ENCODE data around the gene CETN2.
A peak's percentile ranks its signal among the peaks of the same experiment; 100 is the strongest.

Gene CETN2

GRCh38 chrX:152832520-152832919 lies 2.0 kb upstream of the CETN2 start:
- DNase-seq (ENCODE audit: low read depth), result no peak
- no peak for TF ChIP-seq CTCF (IDR thresholded peaks at IDR 0.05; ENCODE audit: low read length, missing control alignments)
- no peak overlapping the region for H3K4me3 ChIP-seq (replicated peaks; ENCODE audit: low read depth, low read length)

GRCh38 chrX:152831391-152831790 lies 834 bp upstream of the CETN2 start:
- DNase-seq (ENCODE audit: low read depth), result no peak
- TF ChIP-seq CTCF (IDR thresholded peaks at IDR 0.05; ENCODE audit: low read length, missing control alignments), result no peak

GRCh38 chrX:152824841-152825374 lies 5.6 kb downstream of the CETN2 start:
- TF ChIP-seq CTCF (IDR thresholded peaks at IDR 0.05; ENCODE audit: low read length, missing control alignments), result no peak
- no peak for DNase-seq (ENCODE audit: low read depth)
- no peak overlapping the region for H3K4me3 ChIP-seq (replicated peaks; ENCODE audit: low read depth, low read length)

More at GRCh38 chrX:152831391-152831790, 834 bp upstream of the CETN2 start:
- H3K4me3 ChIP-seq (replicated peaks; ENCODE audit: low read depth, low read length), result peak overlapping the region; percentile 74

GRCh38 chrX:152823657-152824056 lies 6.9 kb downstream of the CETN2 start:
- no peak overlapping the region for H3K4me3 ChIP-seq (replicated peaks; ENCODE audit: low read depth, low read length)
- no peak for TF ChIP-seq CTCF (IDR thresholded peaks at IDR 0.05; ENCODE audit: low read length, missing control alignments)
- no peak for DNase-seq (ENCODE audit: low read depth)

GRCh38 chrX:152822383-152823086 lies 8.0 kb downstream of the CETN2 start:
- no peak for TF ChIP-seq CTCF (IDR thresholded peaks at IDR 0.05; ENCODE audit: low read length, missing control alignments)
- DNase-seq (ENCODE audit: low read depth), result no peak
- H3K4me3 ChIP-seq (replicated peaks; ENCODE audit: low read depth, low read length), result no peak overlapping the region

GRCh38 chrX:152821145-152821765 lies 9.3 kb downstream of the CETN2 start:
- TF ChIP-seq CTCF (IDR thresholded peaks at IDR 0.05; ENCODE audit: low read length, missing control alignments), result peak; percentile 65
- no peak overlapping the region for H3K4me3 ChIP-seq (replicated peaks; ENCODE audit: low read depth, low read length)
- peak; percentile 51 for DNase-seq (ENCODE audit: low read depth)
